Sigmoid colon (tissue), 7 donors: ENCODE measurements around the gene AKT1S1. TPM values are rescaled to one million over a fixed set of nuclear protein-coding genes. Genes with fewer than 3 reads are reported as not detected.

Experiments
- DNase-seq: peaks from one replicate; pipeline ENCODE4 v3.0.0-alpha.2; 2019
- H3K27ac ChIP-seq, 4 donors: fragments of 200-600 bp; sonication (generic); one replicate each; pipeline ENCODE4 v1.5.1; 2016 to 2019; ENCODE audit warnings: mild to moderate bottlenecking in 1 of 4
- H3K27me3 ChIP-seq, 3 donors: fragments of 200-600 bp; sonication (generic); one replicate each; pipeline ENCODE4 v1.5.1; 2019; ENCODE audit warnings: mild to moderate bottlenecking in 1 of 3
- H3K36me3 ChIP-seq, 4 donors: fragments of 200-600 bp; sonication (generic); one replicate each; pipeline ENCODE4 v1.5.1; 2016 to 2019
- H3K4me1 ChIP-seq, 4 donors: fragments of 200-600 bp; sonication (generic); one replicate each; pipeline ENCODE4 v1.5.1; 2017 to 2019
- H3K4me3 ChIP-seq, 4 donors: fragments of 200-600 bp; sonication (generic); one replicate each; pipeline ENCODE4 v1.5.1; 2017 to 2019; ENCODE audit warnings: mild to moderate bottlenecking in 2 of 4, moderate library complexity in 1 of 4
- H3K9me3 ChIP-seq, 4 donors: fragments of 200-600 bp in 3 of 4; sonication (generic) in 3 of 4; one replicate each; pipeline versions ENCODE4 v1.5.1 to v1.6.1; 2013 to 2019
- CTCF ChIP-seq, 4 experiments: fragments of 450-650 bp in 3 of 4; fragments of 200-600 bp in 1 of 4; IDR thresholded peaks; one replicate each; pipeline ENCODE4 v1.5.1; 2016 to 2019; ENCODE audit warnings: antibody characterized with exemption in 4 of 4, mild to moderate bottlenecking in 3 of 4, moderate library complexity in 2 of 4
- EP300 ChIP-seq, 4 donors: sonication (generic); formaldehyde crosslinking; IDR thresholded peaks; one replicate each; pipeline ENCODE4 v1.6.1; 2017; ENCODE audit warnings: antibody characterized with exemption in 4 of 4
- POLR2A ChIP-seq, 2 donors: fragments of 450-650 bp; IDR thresholded peaks; one replicate each; pipeline ENCODE4 v1.6.1; 2016; ENCODE audit warnings: antibody characterized with exemption in 2 of 2, mild to moderate bottlenecking in 2 of 2, moderate library complexity in 2 of 2
- POLR2AphosphoS5 ChIP-seq, 4 donors: sonication (generic); formaldehyde crosslinking; IDR thresholded peaks; one replicate each; pipeline ENCODE4 v1.6.1; 2017; ENCODE audit warnings: antibody characterized with exemption in 4 of 4
- WGBS, 2 donors: extraction: QIAGEN DNeasy Blood & Tissue Kit; methylation state at CpG; one replicate each; pipeline ENCODE4 v1.1.7; 2013; 5-methylcytosine and 5-hydroxymethylcytosine counted together
- intact Hi-C: fragments of 100-400 bp; cut with DNase I; formaldehyde crosslinking; loops from one replicate; pipeline ENCODE4 v1.15.1; 2023
- polyA plus RNA-seq, 3 donors: library from polyadenylated mRNA; stranded (reverse); fragments of 200-250 nt; gene quantifications; one replicate each; pipeline ENCODE4 v1.2.3, GENCODE V29; 2013
- total RNA-seq, 4 donors: library from RNA; depleted of rRNA; stranded (reverse); fragments of >200 nt; gene quantifications; one replicate each; pipeline ENCODE4 v1.1.0, GENCODE V29; 2016
- donor health status: healthy with polysubstance abuse.
- donor health status: Bipolar disorder and iron deficiency.
- donor health status: healthy.

AKT1S1 gene
- total and polyA plus RNA-seq, 7 donors: 13.6 to 55.9 (median 16.1) TPM

- 85 to 88% methylated on average over 25 of the region's 25 CpGs for WGBS, 2 donors
- Histone ChIP-seq H3K36me3 (peaks cover 4 to 65% (median 15%) of the 10 kb centered on the region in 4 donors), H3K27me3 (no peaks in the 10 kb centered on the region), H3K4me1 (peaks cover 0 to 35% (median 27%) of the 10 kb centered on the region in 4 donors), H3K9me3 (no peaks in the 10 kb centered on the region), H3K27ac (no peak overlapping the region), H3K4me3 (no peak overlapping the region)
- intact Hi-C loops: no loop called here
- DNase-seq: no peak
- TF ChIP-seq POLR2AphosphoS5 (IDR thresholded peaks at IDR 0.05) (no peak), EP300 (IDR thresholded peaks at IDR 0.05) (no peak), POLR2A (IDR thresholded peaks at IDR 0.05) (no peak), CTCF (IDR thresholded peaks at IDR 0.05) (no peak)
These were observed 47.1 kb upstream of the AKT1S1 start for GRCh38 chr19:49924004-49924880.

- peaks cover 0 to 30% (median 22%) of the 10 kb centered on the region in 4 donors for H3K4me1 ChIP-seq
- peaks cover 4 to 67% (median 15%) of the 10 kb centered on the region in 4 donors for H3K36me3 ChIP-seq
- intact Hi-C loops: no loop called here
- WGBS, 2 donors: 90 to 91% methylated on average over 31 of the region's 31 CpGs
- H3K4me3 ChIP-seq: no peak overlapping the region
- TF ChIP-seq CTCF (IDR thresholded peaks at IDR 0.05): no peak
- TF ChIP-seq EP300 (IDR thresholded peaks at IDR 0.05): no peak
- no peak for TF ChIP-seq POLR2AphosphoS5 (IDR thresholded peaks at IDR 0.05)
- TF ChIP-seq POLR2A (IDR thresholded peaks at IDR 0.05): no peak
- no peaks in the 10 kb centered on the region for H3K27me3 ChIP-seq
- H3K27ac ChIP-seq: no peak overlapping the region
- H3K9me3 ChIP-seq: no peaks in the 10 kb centered on the region
- no peak for DNase-seq
These were observed 46.2 kb upstream of the AKT1S1 start for GRCh38 chr19:49923055-49924003.

GRCh38 chr19:49921871-49922795 is 45.0 kb upstream of the AKT1S1 start:
- no peak overlapping the region for H3K27ac ChIP-seq

More at GRCh38 chr19:49921871-49922795, 45.0 kb upstream of the AKT1S1 start:
- no peak for DNase-seq
- WGBS, 2 donors: 86 to 87% methylated on average over 22 of the region's 22 CpGs
- peaks cover 4 to 71% (median 15%) of the 10 kb centered on the region in 4 donors for H3K36me3 ChIP-seq
- H3K27me3 ChIP-seq: no peaks in the 10 kb centered on the region
- no peaks in the 10 kb centered on the region for H3K9me3 ChIP-seq
- intact Hi-C loops: no loop called here
- H3K4me3 ChIP-seq: no peak overlapping the region
- TF ChIP-seq POLR2AphosphoS5 (IDR thresholded peaks at IDR 0.05) (no peak), CTCF (IDR thresholded peaks at IDR 0.05) (no peak)
- H3K4me1 ChIP-seq: peaks cover 0 to 18% (median 10%) of the 10 kb centered on the region in 4 donors
